ENCODE data around the gene GPX1. TPM values are rescaled to one million over a fixed set of nuclear protein-coding genes. Genes with fewer than 3 reads are reported as not detected.
A peak's percentile ranks its signal among the peaks of the same experiment; 100 is the strongest.

GPX1 gene
- total and polyA plus RNA-seq, 10 of the 15 experiments (the other 5 are each of a cell fraction or from before 2014, with no cell fraction given) = 32.0 to 1,121 (median 400) TPM

DNA sequence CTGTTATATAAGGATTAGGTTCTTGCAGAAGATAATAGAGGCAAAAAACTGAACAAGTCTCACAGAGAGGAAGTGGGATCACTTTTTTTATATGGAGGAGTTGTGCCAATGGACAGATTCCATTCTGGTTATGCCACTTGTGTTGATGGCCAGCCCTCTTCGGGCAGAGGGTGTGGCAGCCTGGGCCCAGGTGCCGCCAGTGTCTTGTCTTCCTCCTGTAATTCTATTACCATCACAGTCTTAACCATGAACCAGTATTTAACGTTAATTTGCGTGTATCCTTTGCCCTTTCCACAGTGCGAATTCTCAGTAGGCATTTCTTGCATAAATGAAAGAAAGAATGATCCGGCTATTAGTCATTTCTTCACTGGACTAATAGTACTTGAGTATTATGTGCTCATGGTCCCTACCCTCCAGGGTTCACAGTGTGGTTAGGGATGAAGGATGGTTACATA, 11.3 kb downstream of the GPX1 start:
- H3K9me3 ChIP-seq (replicated peaks; ENCODE audit: control insufficient read depth, insufficient read depth, low read length) = no peaks in the 10 kb centered on the region
- no peak overlapping the region for H2AFZ ChIP-seq (ENCODE audit: control insufficient read depth, low read depth, low read length)
- intact Hi-C loops (cut with micrococcal nuclease; ENCODE audit: unreplicated experiment) (loop anchor here (10.0 kb wide), 1 partner anchor 322 kb away; the partner anchor contains the start of genes IMPDH2 and NDUFAF3), in situ Hi-C loops (cut with MboI) (loop anchor here (5.0 kb wide), 1 partner anchor 100 kb away; no protein-coding TSS in a partner anchor)
- ChIA-PET CTCF (interaction anchor here (2.6 kb wide), 1 partner anchor 102 kb away, joined by 11 read pairs; no protein-coding TSS in a partner anchor), RAD21 (ENCODE audit: unreplicated experiment) (interaction anchor here (0.8 kb wide), 1 partner anchor 9 kb away, joined by 3 read pairs; no protein-coding TSS in a partner anchor), POLR2A (interaction anchor here (0.7 to 4.2 kb wide), 3 partner anchors 11 to 189 kb away, joined by 4 to 27 read pairs (median 17); partner anchors contain the start of genes GPX1, RHOA and TCTA), SMC1A (ENCODE audit: uncharacterized antibody, unreplicated experiment) (interaction anchor here (0.7 kb wide), 1 partner anchor 1825 kb away, joined by 3 read pairs; no protein-coding TSS in a partner anchor)
- no peaks in the 10 kb centered on the region for H3K27me3 ChIP-seq (replicated peaks in 1 of 2; ENCODE audit: control insufficient read depth in 2 of 2, insufficient read depth in 2 of 2, low read length in 1 of 2)
- H3K79me2 ChIP-seq (ENCODE audit: control insufficient read depth, insufficient read depth, low read length) = no peaks in the 10 kb centered on the region; the same call in 1 of the 2 replicates
- no peaks in the 10 kb centered on the region for H4K20me1 ChIP-seq (ENCODE audit: control insufficient read depth, insufficient read depth)
- ATAC-seq (no peak), FAIRE-seq (no peak), DNase-seq (ENCODE audit: low read depth, low spot score) (no peak)
- TF ChIP-seq SPI1 (IDR thresholded peaks at IDR 0.05; ENCODE audit: borderline replicate concordance, insufficient read depth, low read depth, low read length) = peak; percentile 50; the same call in 1 of the 2 replicates
- TF ChIP-seq, protein P1, sequence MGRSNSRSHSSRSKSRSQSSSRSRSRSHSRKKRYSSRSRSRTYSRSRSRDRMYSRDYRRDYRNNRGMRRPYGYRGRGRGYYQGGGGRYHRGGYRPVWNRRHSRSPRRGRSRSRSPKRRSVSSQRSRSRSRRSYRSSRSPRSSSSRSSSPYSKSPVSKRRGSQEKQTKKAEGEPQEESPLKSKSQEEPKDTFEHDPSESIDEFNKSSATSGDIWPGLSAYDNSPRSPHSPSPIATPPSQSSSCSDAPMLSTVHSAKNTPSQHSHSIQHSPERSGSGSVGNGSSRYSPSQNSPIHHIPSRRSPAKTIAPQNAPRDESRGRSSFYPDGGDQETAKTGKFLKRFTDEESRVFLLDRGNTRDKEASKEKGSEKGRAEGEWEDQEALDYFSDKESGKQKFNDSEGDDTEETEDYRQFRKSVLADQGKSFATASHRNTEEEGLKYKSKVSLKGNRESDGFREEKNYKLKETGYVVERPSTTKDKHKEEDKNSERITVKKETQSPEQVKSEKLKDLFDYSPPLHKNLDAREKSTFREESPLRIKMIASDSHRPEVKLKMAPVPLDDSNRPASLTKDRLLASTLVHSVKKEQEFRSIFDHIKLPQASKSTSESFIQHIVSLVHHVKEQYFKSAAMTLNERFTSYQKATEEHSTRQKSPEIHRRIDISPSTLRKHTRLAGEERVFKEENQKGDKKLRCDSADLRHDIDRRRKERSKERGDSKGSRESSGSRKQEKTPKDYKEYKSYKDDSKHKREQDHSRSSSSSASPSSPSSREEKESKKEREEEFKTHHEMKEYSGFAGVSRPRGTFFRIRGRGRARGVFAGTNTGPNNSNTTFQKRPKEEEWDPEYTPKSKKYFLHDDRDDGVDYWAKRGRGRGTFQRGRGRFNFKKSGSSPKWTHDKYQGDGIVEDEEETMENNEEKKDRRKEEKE (IDR thresholded peaks at IDR 0.05) = no peak
- no peak overlapping the region for H3K9ac ChIP-seq (ENCODE audit: control insufficient read depth, insufficient read depth, low read length)
- no peak overlapping the region for H3K4me3 ChIP-seq
- BruUV-seq (replicated peaks) = no TSS peak
- 94% methylated on average over 6 of the region's 6 CpGs for WGBS (ENCODE audit: insufficient coverage, insufficient replicate concordance, low lambda C conversion rate, missing lambda C conversion rate)
- peaks cover 42% of the 10 kb centered on the region for H3K4me1 ChIP-seq (ENCODE audit: control insufficient read depth, insufficient read depth, low read length)
- peak overlapping the region; percentile 89; the same call in 1 of the 2 replicates for H3K27ac ChIP-seq (ENCODE audit: control insufficient read depth, insufficient read depth)
- H3K36me3 ChIP-seq (ENCODE audit: control insufficient read depth in 2 of 2, insufficient read depth in 2 of 2, low read length in 1 of 2) = no peaks in the 10 kb centered on the region
- no peak overlapping the region for H3K4me2 ChIP-seq (ENCODE audit: control insufficient read depth, insufficient read depth)

All from GM12878 (cell line).